ENCODE measurements around the gene ADAM12.

ADAM12 gene

GRCh38 chr10:126166797-126167196 lies 221.5 kb downstream of the ADAM12 start:
- POLR2A ChIA-PET, result no interaction called here
- CTCF ChIA-PET, result no interaction called here
- TF ChIP-seq PKNOX1 (IDR thresholded peaks at IDR 0.05) (peak; percentile 46; the same call in 1 of the 2 replicates), TARDBP (IDR thresholded peaks at IDR 0.05) (no peak)
- no peak for DNase-seq (ENCODE audit: extremely low spot score)

GRCh38 chr10:126165874-126166273 lies 222.4 kb downstream of the ADAM12 start:
- ChIA-PET CTCF (no interaction called here), POLR2A (interaction anchor here (0.7 kb wide), 1 partner anchor 82 kb away, joined by 3 read pairs; no protein-coding TSS in a partner anchor)

GRCh38 chr10:126163506-126163905 lies 224.8 kb downstream of the ADAM12 start:
- ChIA-PET POLR2A (interaction anchor here (1.6 kb wide), 1 partner anchor 24 kb away, joined by 3 read pairs; no protein-coding TSS in a partner anchor), CTCF (interaction anchor here (0.7 kb wide), 2 partner anchors 219 to 435 kb away, joined by 3 read pairs; no protein-coding TSS in a partner anchor)
- no peak for TF ChIP-seq BHLHE40 (IDR thresholded peaks at IDR 0.05; ENCODE audit: borderline replicate concordance)
- TF ChIP-seq FOXK2 (IDR thresholded peaks at IDR 0.05), result no peak
- no peak for TF ChIP-seq ZNF384 (IDR thresholded peaks at IDR 0.05)
- no peak for TF ChIP-seq FOXM1 (IDR thresholded peaks at IDR 0.05; ENCODE audit: borderline replicate concordance)
- TF ChIP-seq FOXA1 (IDR thresholded peaks at IDR 0.05), result no peak
- TF ChIP-seq NFRKB (IDR thresholded peaks at IDR 0.05), result no peak
- TF ChIP-seq HDGF (IDR thresholded peaks at IDR 0.05; ENCODE audit: borderline replicate concordance), result no peak
- no peak for TF ChIP-seq PKNOX1 (IDR thresholded peaks at IDR 0.05)
- no peak for TF ChIP-seq ELF4 (IDR thresholded peaks at IDR 0.05)
- TF ChIP-seq CTBP1 (IDR thresholded peaks at IDR 0.05; ENCODE audit: borderline replicate concordance), result no peak
- TF ChIP-seq SP1 (IDR thresholded peaks at IDR 0.05), result no peak
- TF ChIP-seq ARNT (IDR thresholded peaks at IDR 0.05), result no peak
- no peak for TF ChIP-seq L3MBTL2 (conservative IDR thresholded peaks at IDR 0.05)
- no peak for TF ChIP-seq LEF1 (IDR thresholded peaks at IDR 0.05; ENCODE audit: borderline replicate concordance)
- TF ChIP-seq SUZ12 (IDR thresholded peaks at IDR 0.05), result no peak
- TF ChIP-seq TARDBP (IDR thresholded peaks at IDR 0.05), result no peak
- DNase-seq (ENCODE audit: extremely low spot score), result no peak

More at GRCh38 chr10:126165874-126166273, 222.4 kb downstream of the ADAM12 start:
- no peak for TF ChIP-seq FOXM1 (IDR thresholded peaks at IDR 0.05; ENCODE audit: borderline replicate concordance)
- no peak for TF ChIP-seq LEF1 (IDR thresholded peaks at IDR 0.05; ENCODE audit: borderline replicate concordance)
- no peak for TF ChIP-seq ZNF384 (IDR thresholded peaks at IDR 0.05)
- no peak for TF ChIP-seq ARNT (IDR thresholded peaks at IDR 0.05)
- TF ChIP-seq NFRKB (IDR thresholded peaks at IDR 0.05), result no peak
- no peak for DNase-seq (ENCODE audit: extremely low spot score)

- TF ChIP-seq HDGF (IDR thresholded peaks at IDR 0.05; ENCODE audit: borderline replicate concordance) (no peak), PKNOX1 (IDR thresholded peaks at IDR 0.05) (no peak), BHLHE40 (IDR thresholded peaks at IDR 0.05; ENCODE audit: borderline replicate concordance) (no peak), ELF4 (IDR thresholded peaks at IDR 0.05) (no peak), FOXM1 (IDR thresholded peaks at IDR 0.05; ENCODE audit: borderline replicate concordance) (no peak), SUZ12 (IDR thresholded peaks at IDR 0.05) (no peak), NFRKB (IDR thresholded peaks at IDR 0.05) (no peak), TARDBP (IDR thresholded peaks at IDR 0.05) (no peak), ZNF384 (IDR thresholded peaks at IDR 0.05) (no peak)
- CTCF ChIA-PET, result interaction anchor here (0.9 to 1.9 kb wide), 3 partner anchors 9 to 342 kb away, joined by 4 to 6 read pairs (median 5); no protein-coding TSS in a partner anchor
- no peak for DNase-seq (ENCODE audit: extremely low spot score)
- POLR2A ChIA-PET, result no interaction called here
Measured at GRCh38 chr10:126161691-126162090, 226.6 kb downstream of the ADAM12 start.

- ChIA-PET CTCF (interaction anchor here (0.9 to 1.9 kb wide), 4 partner anchors 9 to 343 kb away, joined by 4 to 6 read pairs (median 4); no protein-coding TSS in a partner anchor), POLR2A (no interaction called here)
- DNase-seq (ENCODE audit: extremely low spot score), result peak; percentile 68
- TF ChIP-seq PKNOX1 (IDR thresholded peaks at IDR 0.05) (no peak), TARDBP (IDR thresholded peaks at IDR 0.05) (no peak), FOXK2 (IDR thresholded peaks at IDR 0.05) (no peak)
Measured at GRCh38 chr10:126160971-126161630, 227.2 kb downstream of the ADAM12 start.

- POLR2A ChIA-PET, result no interaction called here
- DNase-seq (ENCODE audit: extremely low spot score), result no peak
- no peak for TF ChIP-seq PKNOX1 (IDR thresholded peaks at IDR 0.05)
- TF ChIP-seq CTBP1 (IDR thresholded peaks at IDR 0.05; ENCODE audit: borderline replicate concordance), result no peak
- no peak for TF ChIP-seq FOXA1 (IDR thresholded peaks at IDR 0.05)
- no peak for TF ChIP-seq NFRKB (IDR thresholded peaks at IDR 0.05)
- TF ChIP-seq SUZ12 (IDR thresholded peaks at IDR 0.05), result no peak
- TF ChIP-seq SP1 (IDR thresholded peaks at IDR 0.05), result no peak
- TF ChIP-seq LEF1 (IDR thresholded peaks at IDR 0.05; ENCODE audit: borderline replicate concordance), result no peak
- CTCF ChIA-PET, result interaction anchor here (0.7 to 1.9 kb wide), 9 partner anchors 8 to 343 kb away, joined by 3 to 6 read pairs (median 4); no protein-coding TSS in a partner anchor
Measured at GRCh38 chr10:126160571-126160970, 227.7 kb downstream of the ADAM12 start.
